SK-N-SH (cell line): ENCODE data around the gene MLXIPL. TPM values are rescaled to one million over a fixed set of nuclear protein-coding genes. Genes with fewer than 3 reads are reported as not detected.

Experiments used
- CTCF ChIA-PET: fragments of 300-600, 350-600 bp; formaldehyde crosslinking; extraction: SDS; loops from one replicate; lab custom pipeline; 2021; lab: Yijun Ruan, JAX
- POLR2A ChIA-PET: fragments of 350-600 bp; sonication (Branson Sonifier 250); formaldehyde crosslinking; extraction: SDS; loops from one replicate; lab custom pipeline; 2020; ENCODE audit warnings: antibody characterized with exemption, inconsistent platforms; lab: Yijun Ruan, JAX
- DNase-seq: peaks from one replicate; pipeline ENCODE4 v3.0.0; 2012
- H2AFZ ChIP-seq: fragments of 200-600 bp; sonication (generic); 2 replicates; pipeline ENCODE4 v1.8.1; 2016; ENCODE audit warnings: antibody characterized with exemption, mild to moderate bottlenecking, low read depth
- H3F3A ChIP-seq: fragments of 200-600 bp; sonication (generic); replicated peaks from 2 replicates; pipeline ENCODE3; 2016; ENCODE audit warnings: antibody characterized with exemption, mild to moderate bottlenecking; ENCODE audit not compliant: insufficient read depth
- H3K27ac ChIP-seq, 2 experiments: fragments of 200-500 bp in 1 of 2; fragments of 200-600 bp in 1 of 2; sonication (Bioruptor generic) in 1 of 2; sonication (generic), shearing (Covaris generic) in 1 of 2; 2 replicates each; pipeline versions ENCODE4 v1.5.1 to v1.6.1; 2014 to 2016; ENCODE audit warnings: low read depth in 2 of 2, inconsistent platforms in 1 of 2, low read length in 1 of 2, mild to moderate bottlenecking in 1 of 2, mixed read lengths in 1 of 2
- H3K27me3 ChIP-seq: fragments of 200-600 bp; sonication (generic), shearing (Covaris generic); 2 replicates; pipeline ENCODE4 v1.6.1; 2016; ENCODE audit warnings: mixed run types; ENCODE audit not compliant: insufficient read depth
- H3K36me3 ChIP-seq, 2 experiments: fragments of 200-500 bp in 1 of 2; fragments of 200-600 bp in 1 of 2; sonication (Bioruptor generic) in 1 of 2; sonication (generic) in 1 of 2; replicated peaks in 1 of 2; 2 replicates each; pipeline versions ENCODE3 to v1.5.1; 2014 to 2016; ENCODE audit warnings: low read length in 1 of 2, mild to moderate bottlenecking in 1 of 2; ENCODE audit not compliant: insufficient read depth in 2 of 2, control insufficient read depth in 1 of 2
- H3K4me1 ChIP-seq, 2 experiments: fragments of 200-500 bp in 1 of 2; fragments of 200-600 bp in 1 of 2; sonication (Bioruptor generic) in 1 of 2; sonication (generic), shearing (Covaris generic) in 1 of 2; 2 replicates each; pipeline versions ENCODE4 v1.5.1 to v1.6.1; 2014 to 2016; ENCODE audit warnings: low read depth in 1 of 2, low read length in 1 of 2, mixed run types in 1 of 2; ENCODE audit not compliant: insufficient read depth in 2 of 2, control insufficient read depth in 1 of 2
- H3K4me2 ChIP-seq: fragments of 200-600 bp; sonication (generic), shearing (Covaris generic); 2 replicates; pipeline ENCODE4 v1.6.1; 2017; ENCODE audit warnings: mixed run types
- H3K4me3 ChIP-seq, 2 experiments: fragments of 200-500 bp in 1 of 2; fragments of 200-600 bp in 1 of 2; sonication (Bioruptor generic) in 1 of 2; sonication (generic), shearing (Covaris generic) in 1 of 2; 2 replicates each; pipeline versions ENCODE4 v1.5.1 to v1.8.1; 2014 to 2016; ENCODE audit warnings: low read depth in 2 of 2, inconsistent platforms in 1 of 2, low read length in 1 of 2, mild to moderate bottlenecking in 1 of 2, mixed read lengths in 1 of 2, moderate library complexity in 1 of 2
- H3K79me2 ChIP-seq: fragments of 200-600 bp; sonication (generic); 2 replicates; pipeline ENCODE4 v1.8.1; 2017; ENCODE audit warnings: mild to moderate bottlenecking; ENCODE audit not compliant: insufficient read depth
- H3K9ac ChIP-seq: fragments of 200-600 bp; sonication (generic); 2 replicates; pipeline ENCODE4 v1.6.1; 2017; ENCODE audit warnings: mixed run types
- H3K9me2 ChIP-seq: fragments of 200-600 bp; sonication (generic); 2 replicates; pipeline ENCODE4 v1.6.1; 2017; ENCODE audit warnings: mixed run types
- H3K9me3 ChIP-seq: fragments of 200-600 bp; sonication (generic); 2 replicates; pipeline ENCODE4 v1.6.1; 2017; ENCODE audit warnings: mixed run types, mild to moderate bottlenecking, moderate library complexity
- H4K20me1 ChIP-seq: fragments of 200-600 bp; sonication (generic); 2 replicates; pipeline ENCODE4 v1.6.1; 2017; ENCODE audit warnings: mild to moderate bottlenecking, mixed run types; ENCODE audit not compliant: insufficient read depth
- CHD2 ChIP-seq: fragments of 150-350 bp; IDR thresholded peaks from 2 replicates; pipeline ENCODE4 v1.6.1; 2018; ENCODE audit warnings: low read length; ENCODE audit not compliant: partially characterized antibody
- EZH2phosphoT487 ChIP-seq: fragments of 200-600 bp; sonication (generic); IDR thresholded peaks from 2 replicates; pipeline ENCODE4 v1.6.1; 2017; ENCODE audit warnings: low read depth, mixed run types, mild to moderate bottlenecking, antibody characterized with exemption, moderate library complexity, borderline replicate concordance
- FOSL2 ChIP-seq: IDR thresholded peaks from 2 replicates; pipeline ENCODE4 v1.4.0; 2012; ENCODE audit warnings: low read depth, mild to moderate bottlenecking, moderate library complexity, borderline replicate concordance
- FOXM1 ChIP-seq: IDR thresholded peaks from 2 replicates; pipeline ENCODE4 v1.4.0; 2012; ENCODE audit warnings: low read depth, mild to moderate bottlenecking
- JUND ChIP-seq: IDR thresholded peaks from 2 replicates; pipeline ENCODE4 v1.4.0; 2012
- MAX ChIP-seq: IDR thresholded peaks from 2 replicates; pipeline ENCODE4 v1.4.0; 2012; ENCODE audit warnings: low read depth
- NFIC ChIP-seq: IDR thresholded peaks from 2 replicates; pipeline ENCODE4 v1.4.0; 2012; ENCODE audit warnings: borderline replicate concordance
- PBX3 ChIP-seq: IDR thresholded peaks from 2 replicates; pipeline ENCODE4; 2012
- POLR2AphosphoS5 ChIP-seq: IDR thresholded peaks from 2 replicates; pipeline ENCODE4 v1.6.1; 2012; ENCODE audit warnings: low read depth, low read length
- RFX5 ChIP-seq: IDR thresholded peaks from 2 replicates; pipeline ENCODE4 v1.6.1; 2012; ENCODE audit warnings: mild to moderate bottlenecking, improper control_type of control experiment, low read length
- RXRA ChIP-seq: IDR thresholded peaks from 2 replicates; pipeline ENCODE4 v1.4.0; 2012; ENCODE audit warnings: low read depth, mild to moderate bottlenecking, borderline replicate concordance
- SIN3A ChIP-seq: IDR thresholded peaks from 2 replicates; pipeline ENCODE4 v1.6.1; 2012; ENCODE audit warnings: low read depth, mild to moderate bottlenecking, low read length, moderate library complexity, borderline replicate concordance
- SMC3 ChIP-seq: IDR thresholded peaks from 2 replicates; pipeline ENCODE4 v1.6.1; 2012; ENCODE audit warnings: low read depth, low read length, improper control_type of control experiment
- WGBS: methylation state at CpG from one replicate; pipeline ENCODE4 v1.1.6; 2017; ENCODE audit warnings: low lambda C conversion rate; 5-methylcytosine and 5-hydroxymethylcytosine counted together
- polyA plus RNA-seq, 3 experiments: library from polyadenylated mRNA; depleted of rRNA; stranded (reverse); fragments of >200 nt; gene quantifications; 2 replicates each; pipeline ENCODE4 v1.2.3, GENCODE V29; 2012
- TF ChIP-seq, protein P1 (sequence below): fragments of 200-600 bp; sonication (generic); IDR thresholded peaks from 2 replicates; pipeline ENCODE4 v1.6.1; 2017; ENCODE audit warnings: antibody characterized with exemption, mild to moderate bottlenecking, moderate library complexity
- TF ChIP-seq, protein P2 (sequence below): fragments of 150-350 bp; IDR thresholded peaks from 2 replicates; pipeline ENCODE4 v1.6.1; 2016; ENCODE audit warnings: mild to moderate bottlenecking, low read depth, low read length

The MLXIPL gene
- polyA plus RNA-seq, 1 of the 3 experiments (the other 2 are of a cell fraction), result 0.21 TPM

DNA sequence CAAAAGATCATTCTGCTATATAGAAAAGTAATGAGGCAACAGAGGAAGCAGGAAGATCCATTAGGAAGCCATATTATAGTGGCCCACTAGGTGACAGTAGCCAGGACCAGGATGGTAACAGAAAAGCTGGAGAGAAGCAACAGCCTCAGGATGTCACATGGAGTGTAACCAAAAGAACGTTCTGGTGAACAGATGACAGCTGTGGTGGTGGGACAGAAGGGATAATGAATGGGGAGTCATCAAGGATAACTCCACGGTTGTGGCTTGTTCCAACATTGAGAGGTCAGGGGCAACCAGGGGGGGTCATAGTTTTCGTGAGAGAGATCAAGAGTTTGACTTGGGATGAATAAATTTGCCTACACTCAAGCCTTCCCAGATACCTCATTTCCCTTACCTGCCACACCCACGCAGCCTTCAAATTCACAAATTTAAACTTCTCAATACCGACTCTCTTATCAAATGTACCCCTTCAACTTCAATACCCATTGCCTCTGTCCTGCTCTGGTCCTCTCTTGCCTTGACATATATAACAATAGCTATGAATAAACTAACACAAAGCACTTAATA, 55.2 kb downstream of the MLXIPL start:
- CTCF ChIA-PET, result interaction anchor here (1.0 to 2.4 kb wide), 4 partner anchors 8 to 157 kb away, joined by 3 to 7 read pairs (median 6); no protein-coding TSS in a partner anchor
- H3K9ac ChIP-seq, result no peak overlapping the region
- peaks cover 24% of the 10 kb centered on the region for H3F3A ChIP-seq
- no peaks in the 10 kb centered on the region for H3K4me1 ChIP-seq
- H3K27ac ChIP-seq, result no peak overlapping the region
- no peak overlapping the region for H3K4me3 ChIP-seq
- peaks cover 13% of the 10 kb centered on the region for H4K20me1 ChIP-seq
- no peak overlapping the region for H3K4me2 ChIP-seq
- 78% methylated on average over 5 of the region's 5 CpGs for WGBS
- no peak overlapping the region for H2AFZ ChIP-seq
- no peaks in the 10 kb centered on the region for H3K9me2 ChIP-seq
- H3K9me3 ChIP-seq, result no peaks in the 10 kb centered on the region
- peaks cover 16% of the 10 kb centered on the region for H3K79me2 ChIP-seq
- no peak for DNase-seq
- POLR2A ChIA-PET, result interaction anchor here (0.5 kb wide), 1 partner anchor 30 kb away, joined by 3 read pairs; no protein-coding TSS in a partner anchor
- peaks cover 48 to 54% of the 10 kb centered on the region in 2 experiments for H3K36me3 ChIP-seq
- TF ChIP-seq FOSL2 (no peak), PBX3 (no peak), SMC3 (no peak), NFIC (no peak), RXRA (no peak), SIN3A (no peak), FOXM1 (no peak), RFX5 (no peak), JUND (no peak), CHD2 (no peak), MAX (no peak), EZH2phosphoT487 (no peak), POLR2AphosphoS5 (no peak)
- TF ChIP-seq, protein P1, sequence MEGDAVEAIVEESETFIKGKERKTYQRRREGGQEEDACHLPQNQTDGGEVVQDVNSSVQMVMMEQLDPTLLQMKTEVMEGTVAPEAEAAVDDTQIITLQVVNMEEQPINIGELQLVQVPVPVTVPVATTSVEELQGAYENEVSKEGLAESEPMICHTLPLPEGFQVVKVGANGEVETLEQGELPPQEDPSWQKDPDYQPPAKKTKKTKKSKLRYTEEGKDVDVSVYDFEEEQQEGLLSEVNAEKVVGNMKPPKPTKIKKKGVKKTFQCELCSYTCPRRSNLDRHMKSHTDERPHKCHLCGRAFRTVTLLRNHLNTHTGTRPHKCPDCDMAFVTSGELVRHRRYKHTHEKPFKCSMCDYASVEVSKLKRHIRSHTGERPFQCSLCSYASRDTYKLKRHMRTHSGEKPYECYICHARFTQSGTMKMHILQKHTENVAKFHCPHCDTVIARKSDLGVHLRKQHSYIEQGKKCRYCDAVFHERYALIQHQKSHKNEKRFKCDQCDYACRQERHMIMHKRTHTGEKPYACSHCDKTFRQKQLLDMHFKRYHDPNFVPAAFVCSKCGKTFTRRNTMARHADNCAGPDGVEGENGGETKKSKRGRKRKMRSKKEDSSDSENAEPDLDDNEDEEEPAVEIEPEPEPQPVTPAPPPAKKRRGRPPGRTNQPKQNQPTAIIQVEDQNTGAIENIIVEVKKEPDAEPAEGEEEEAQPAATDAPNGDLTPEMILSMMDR, result no peak
- TF ChIP-seq, protein P2, sequence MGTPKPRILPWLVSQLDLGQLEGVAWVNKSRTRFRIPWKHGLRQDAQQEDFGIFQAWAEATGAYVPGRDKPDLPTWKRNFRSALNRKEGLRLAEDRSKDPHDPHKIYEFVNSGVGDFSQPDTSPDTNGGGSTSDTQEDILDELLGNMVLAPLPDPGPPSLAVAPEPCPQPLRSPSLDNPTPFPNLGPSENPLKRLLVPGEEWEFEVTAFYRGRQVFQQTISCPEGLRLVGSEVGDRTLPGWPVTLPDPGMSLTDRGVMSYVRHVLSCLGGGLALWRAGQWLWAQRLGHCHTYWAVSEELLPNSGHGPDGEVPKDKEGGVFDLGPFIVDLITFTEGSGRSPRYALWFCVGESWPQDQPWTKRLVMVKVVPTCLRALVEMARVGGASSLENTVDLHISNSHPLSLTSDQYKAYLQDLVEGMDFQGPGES, result no peak
- H3K27me3 ChIP-seq, result no peaks in the 10 kb centered on the region
